ENCODE data around the gene GORAB.

The GORAB gene

GRCh38 chr1:170580636-170581440 is 48.9 kb downstream of the GORAB start:
- in situ Hi-C loops (cut with MboI; ENCODE audit: low pct_unique_long_range_greater_than_20kb, low sequenced_read_pairs, unreplicated experiment), result no loop called here
- no peak for DNase-seq (ENCODE audit: low spot score)
- no peak for TF ChIP-seq CTCF (IDR thresholded peaks at IDR 0.05; ENCODE audit: extremely low read depth, insufficient read depth, missing control alignments)

GRCh38 chr1:170583186-170583585 is 51.2 kb downstream of the GORAB start:
- no peak for DNase-seq (ENCODE audit: low spot score)
- in situ Hi-C loops (cut with MboI; ENCODE audit: low pct_unique_long_range_greater_than_20kb, low sequenced_read_pairs, unreplicated experiment), result no loop called here
- TF ChIP-seq CTCF (IDR thresholded peaks at IDR 0.05; ENCODE audit: extremely low read depth, insufficient read depth, missing control alignments), result no peak

GRCh38 chr1:170586321-170587252 is 54.6 kb downstream of the GORAB start:
- in situ Hi-C loops (cut with MboI; ENCODE audit: low pct_unique_long_range_greater_than_20kb, low sequenced_read_pairs, unreplicated experiment), result no loop called here
- no peak for TF ChIP-seq CTCF (IDR thresholded peaks at IDR 0.05; ENCODE audit: extremely low read depth, insufficient read depth, missing control alignments)
- DNase-seq (ENCODE audit: low spot score), result no peak

GRCh38 chr1:170587253-170587593 is 55.3 kb downstream of the GORAB start:
- DNase-seq (ENCODE audit: low spot score), result no peak
- TF ChIP-seq CTCF (IDR thresholded peaks at IDR 0.05; ENCODE audit: extremely low read depth, insufficient read depth, missing control alignments), result no peak
- in situ Hi-C loops (cut with MboI; ENCODE audit: low pct_unique_long_range_greater_than_20kb, low sequenced_read_pairs, unreplicated experiment), result no loop called here

GRCh38 chr1:170590921-170591705 is 59.1 kb downstream of the GORAB start:
- no peak for TF ChIP-seq CTCF (IDR thresholded peaks at IDR 0.05; ENCODE audit: extremely low read depth, insufficient read depth, missing control alignments)
- DNase-seq (ENCODE audit: low spot score), result no peak
- in situ Hi-C loops (cut with MboI; ENCODE audit: low pct_unique_long_range_greater_than_20kb, low sequenced_read_pairs, unreplicated experiment), result no loop called here

GRCh38 chr1:170592591-170593111 is 60.7 kb downstream of the GORAB start:
- no peak for DNase-seq (ENCODE audit: low spot score)
- in situ Hi-C loops (cut with MboI; ENCODE audit: low pct_unique_long_range_greater_than_20kb, low sequenced_read_pairs, unreplicated experiment), result no loop called here
- TF ChIP-seq CTCF (IDR thresholded peaks at IDR 0.05; ENCODE audit: extremely low read depth, insufficient read depth, missing control alignments), result no peak

All from GM13977 (cell line).